ENCODE data around the gene LAPTM5.

GRCh38 chr1:30731109-30731805 lies 26.3 kb downstream of the LAPTM5 start:
- TF ChIP-seq POLR2A (IDR thresholded peaks at IDR 0.05; ENCODE audit: extremely low read depth, insufficient read length) (no peak), CTCF (IDR thresholded peaks at IDR 0.05; ENCODE audit: low read depth, low read length) (no peak), MAX (IDR thresholded peaks at IDR 0.05; ENCODE audit: low read depth, low read length) (no peak), MYC (IDR thresholded peaks at IDR 0.05; ENCODE audit: low read depth, low read length) (no peak)
